OCI-LY1 (cell line): Measurements from ENCODE around the gene MRTFA.

ENCODE experiments used
- CTCF ChIP-seq: fragments of 200-600 bp; sonication (generic), shearing (Covaris generic); IDR thresholded peaks from 2 replicates; pipeline ENCODE4 v1.5.1; 2017; ENCODE audit warnings: mild to moderate bottlenecking, antibody characterized with exemption, low read length, moderate library complexity, mixed read lengths
- EZH2 ChIP-seq: fragments of 200-600 bp; sonication (generic), shearing (Covaris generic); IDR thresholded peaks from 2 replicates; pipeline ENCODE4 v1.8.0; 2017; ENCODE audit warnings: borderline replicate concordance, mixed run types, mild to moderate bottlenecking, antibody characterized with exemption, low read length, moderate library complexity, mixed read lengths

GRCh38 chr22:40516416-40516815 lies 120.1 kb downstream of the MRTFA start:
- no peak for TF ChIP-seq CTCF
- no peak for TF ChIP-seq EZH2
